ENCODE data around the gene CACNA1S. TPM values are rescaled to one million over a fixed set of nuclear protein-coding genes. Genes with fewer than 3 reads are reported as not detected.

CACNA1S gene
- total and polyA plus RNA-seq, 2 of the 8 experiments (the other 6 are each of a cell fraction or from before 2014, with no cell fraction given) = 0.06 TPM; not detected in 1

GRCh38 chr1:201094832-201095231, 17.4 kb downstream of the CACNA1S start:
- Histone ChIP-seq H2BK15ac (ENCODE audit: low read length) (no peak overlapping the region), H2BK12ac (ENCODE audit: low read depth, low read length) (no peak overlapping the region), H3K4me1 (replicated peaks in 1 of 4; ENCODE audit: control insufficient read depth in 3 of 4, insufficient read depth in 4 of 4, low read length in 3 of 4) (peaks cover 0 to 3% (median 0%) of the 10 kb centered on the region in 4 experiments; a peak in 1 of 7 replicates), H3K23ac (ENCODE audit: insufficient read length) (no peak overlapping the region), H3K9me3 (ENCODE audit: insufficient read depth in 2 of 2, low read depth in 1 of 2, low read length in 1 of 2) (no peaks in the 10 kb centered on the region), H3K27me3 (replicated peaks in 1 of 4; ENCODE audit: control insufficient read depth in 3 of 4, extremely low read depth in 1 of 4, insufficient read depth in 3 of 4, low read length in 3 of 4) (0 out of 7 replicates have a peak, but pooled peaks cover 0 to 1% (median 0%) of the 10 kb centered on the region in 4 experiments), H3K27ac (ENCODE audit: low read depth, low read length) (no peak overlapping the region), H4K5ac (ENCODE audit: insufficient read length, low read depth, low read length) (no peak overlapping the region), H4K91ac (replicated peaks; ENCODE audit: insufficient read length, low read length) (no peak overlapping the region), H2BK120ac (replicated peaks; ENCODE audit: low read depth, low read length) (no peak overlapping the region), H3K4me2 (ENCODE audit: insufficient read depth in 1 of 2, low read depth in 2 of 2, low read length in 2 of 2) (no peak overlapping the region), H3K79me2 (ENCODE audit: control insufficient read depth in 1 of 2, insufficient read depth in 2 of 2, low read length in 2 of 2) (no peaks in the 10 kb centered on the region), H3K4me3 (ENCODE audit: extremely low read depth in 1 of 4, insufficient read depth in 2 of 4, low read depth in 3 of 4, low read length in 4 of 4) (no peak overlapping the region), H4K20me1 (replicated peaks in 1 of 2; ENCODE audit: control insufficient read depth in 1 of 2, insufficient read depth in 2 of 2, low read length in 2 of 2) (no peaks in the 10 kb centered on the region), H3K36me3 (ENCODE audit: control insufficient read depth in 2 of 4, insufficient read depth in 4 of 4, low read length in 3 of 4) (no peaks in the 10 kb centered on the region), H2BK20ac (ENCODE audit: low read length) (no peak overlapping the region), H2AK5ac (ENCODE audit: low read depth, low read length) (no peak overlapping the region), H3K4ac (replicated peaks; ENCODE audit: insufficient read length, low read depth, low read length) (no peak overlapping the region), H3K56ac (replicated peaks; ENCODE audit: insufficient read length, low read depth, low read length) (no peak overlapping the region), H3K9ac (replicated peaks in 1 of 4; ENCODE audit: extremely low read depth in 1 of 4, low read depth in 3 of 4, low read length in 3 of 4) (no peak overlapping the region), H3K23me2 (ENCODE audit: low read depth, low read length) (no peaks in the 10 kb centered on the region), H2AFZ (ENCODE audit: low read length) (no peak overlapping the region), H4K8ac (ENCODE audit: extremely low read depth, insufficient read depth, low read length) (no peak overlapping the region), H2BK5ac (ENCODE audit: low read depth, low read length) (no peak overlapping the region), H3K18ac (ENCODE audit: extremely low read depth, low read length) (no peak overlapping the region), H3K79me1 (ENCODE audit: low read depth, low read length) (no peaks in the 10 kb centered on the region), H3K14ac (ENCODE audit: insufficient read length) (no peak overlapping the region)
- no peak for DNase-seq (ENCODE audit: low read depth in 1 of 2, low spot score in 2 of 2)
- ChIA-PET POLR2A (ENCODE audit: partially characterized antibody) (interaction anchor here (0.8 kb wide), 2 partner anchors 13 to 39 kb away, joined by 3 to 4 read pairs; no protein-coding TSS in a partner anchor), CTCF (ENCODE audit: partially characterized antibody) (interaction anchor here (0.6 to 9.1 kb wide), 4 partner anchors 10 to 165 kb away, joined by 3 to 92 read pairs (median 6); no protein-coding TSS in a partner anchor)
- 77% methylated on average over 4 of the region's 4 CpGs; no CpG with 5 or more reads in 1 of the 2 experiments for WGBS, 2 experiments (ENCODE audit: extremely low coverage in 1 of 2, insufficient coverage in 1 of 2, insufficient read length in 1 of 2, insufficient replicate concordance in 2 of 2, low coverage in 1 of 2, low lambda C conversion rate in 2 of 2, missing lambda C conversion rate in 1 of 2)
- TF ChIP-seq RNF2 (IDR thresholded peaks at IDR 0.05; ENCODE audit: borderline replicate concordance, low read depth, low read length, missing control alignments, poor library complexity, severe bottlenecking) (no peak), SIX5 (IDR thresholded peaks at IDR 0.05; ENCODE audit: low read depth, low read length) (no peak)
- FAIRE-seq = no peak

Measured in H1 (cell line).